ENCODE data around the gene FASTKD2. TPM values are rescaled to one million over a fixed set of nuclear protein-coding genes. Genes with fewer than 3 reads are reported as not detected.

Gene FASTKD2
- total and polyA plus RNA-seq, 2 of the 4 experiments (the other 2 are of a cell fraction) = 17.6 to 50.4 TPM

DNA sequence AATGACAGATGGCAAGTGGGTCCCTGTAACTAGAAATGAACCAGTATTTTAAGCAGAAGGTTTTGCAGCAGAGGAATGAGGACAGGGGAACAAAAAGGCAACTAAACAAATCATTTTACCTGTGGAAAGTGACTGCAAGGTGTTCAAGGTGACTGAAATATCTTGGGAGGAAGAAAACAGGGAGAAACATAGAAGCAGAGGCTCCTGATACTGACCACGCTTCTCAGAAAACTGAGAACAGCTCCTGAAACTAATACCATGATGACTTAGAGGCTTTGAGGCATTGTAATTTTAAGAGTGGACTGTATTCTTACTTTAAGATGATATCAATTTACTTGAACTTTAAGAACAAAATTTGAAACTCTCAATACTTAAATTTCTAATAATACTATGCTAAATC is 47.1 kb upstream of the FASTKD2 start, which contains the start of gene DYTN:
Gene DYTN, minus strand, starts transcription at position 101 of the 400 bp plus-strand sequence. CDS start 117 bp downstream, outside the sequence.
- in situ Hi-C loops (cut with MboI; ENCODE audit: low sequenced_read_pairs) (no loop called here), intact Hi-C loops (cut with micrococcal nuclease) (no loop called here)
- CTCF ChIA-PET = no interaction called here

More for the DNA sequence above, 47.1 kb upstream of the FASTKD2 start, which contains the start of gene DYTN:
- DNase-seq = no peak
- Histone ChIP-seq H2BK15ac (ENCODE audit: low read depth, low read length) (no peak within 1 kb of the TSS), H3K56ac (ENCODE audit: extremely low read depth, insufficient read depth, low read length) (no peak within 1 kb of the TSS), H3K9me1 (ENCODE audit: insufficient read depth, low read length) (no peaks in the 10 kb centered on the region), H3K14ac (replicated peaks; ENCODE audit: low read depth, low read length) (no peak within 1 kb of the TSS), H3K27ac (ENCODE audit: insufficient read depth, low read length) (no peak within 1 kb of the TSS), H3K9ac (ENCODE audit: low read depth, low read length) (no peak within 1 kb of the TSS), H2AFZ (replicated peaks; ENCODE audit: low read length, poor library complexity) (no peak within 1 kb of the TSS), H3K4me3 (ENCODE audit: insufficient read depth, low read depth, low read length) (no peak within 1 kb of the TSS), H3K18ac (ENCODE audit: low read depth, low read length) (no peak within 1 kb of the TSS), H2AK9ac (replicated peaks; ENCODE audit: low read depth, low read length, poor library complexity) (no peak within 1 kb of the TSS), H4K91ac (ENCODE audit: insufficient read depth, low read depth, low read length) (no peak within 1 kb of the TSS), H3K4ac (ENCODE audit: low read depth, low read length) (no peak within 1 kb of the TSS), H4K20me1 (ENCODE audit: insufficient read depth, low read length) (no peaks in the 10 kb centered on the region), H2BK5ac (ENCODE audit: low read depth, low read length, poor library complexity, severe bottlenecking) (no peak within 1 kb of the TSS), H2BK120ac (ENCODE audit: low read depth, low read length) (no peak within 1 kb of the TSS), H2BK20ac (ENCODE audit: low read depth, low read length) (no peak within 1 kb of the TSS), H3K36me3 (ENCODE audit: control insufficient read depth, insufficient read depth, low read length) (no peaks in the 10 kb centered on the region), H4K8ac (ENCODE audit: low read depth in 2 of 2, low read length in 2 of 2) (no peak within 1 kb of the TSS), H3K4me2 (ENCODE audit: low read depth, low read length) (no peak within 1 kb of the TSS), H3K9me3 (ENCODE audit: control insufficient read depth, insufficient read depth, low read length) (no peaks in the 10 kb centered on the region), H3K4me1 (ENCODE audit: control insufficient read depth, insufficient read depth, low read length) (no peaks in the 10 kb centered on the region), H3K79me1 (ENCODE audit: low read depth in 1 of 2, low read length in 2 of 2) (no peaks in the 10 kb centered on the region), H3K23ac (ENCODE audit: low read depth, low read length) (no peak within 1 kb of the TSS), H2AK5ac (ENCODE audit: low read depth, low read length) (no peak within 1 kb of the TSS), H3K27me3 (ENCODE audit: control insufficient read depth, insufficient read depth, low read length) (no peaks in the 10 kb centered on the region), H4K5ac (ENCODE audit: low read depth, low read length) (no peak within 1 kb of the TSS)
- ATAC-seq (ENCODE audit: low read depth) = no peak
- dilution Hi-C loops (cut with HindIII; ENCODE audit: low sequenced_read_pairs, unreplicated experiment) = no loop called here
- no CpG with 5 or more reads among the region's 1 CpG for WGBS, 2 experiments (ENCODE audit: extremely low coverage in 2 of 2, insufficient read length in 1 of 2)
- no TSS peak for BruUV-seq (replicated peaks)
- POLR2A ChIA-PET (ENCODE audit: unreplicated experiment) = no interaction called here
- no peak for TF ChIP-seq NFE2L2 (IDR thresholded peaks at IDR 0.05; ENCODE audit: low read depth, low read length)
- no peak for TF ChIP-seq FOS (IDR thresholded peaks at IDR 0.05; ENCODE audit: low read depth, low read length)
- TF ChIP-seq MAFK (IDR thresholded peaks at IDR 0.05; ENCODE audit: low read depth, low read length) = no peak
- TF ChIP-seq, protein P1, sequence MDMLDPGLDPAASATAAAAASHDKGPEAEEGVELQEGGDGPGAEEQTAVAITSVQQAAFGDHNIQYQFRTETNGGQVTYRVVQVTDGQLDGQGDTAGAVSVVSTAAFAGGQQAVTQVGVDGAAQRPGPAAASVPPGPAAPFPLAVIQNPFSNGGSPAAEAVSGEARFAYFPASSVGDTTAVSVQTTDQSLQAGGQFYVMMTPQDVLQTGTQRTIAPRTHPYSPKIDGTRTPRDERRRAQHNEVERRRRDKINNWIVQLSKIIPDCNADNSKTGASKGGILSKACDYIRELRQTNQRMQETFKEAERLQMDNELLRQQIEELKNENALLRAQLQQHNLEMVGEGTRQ (IDR thresholded peaks at IDR 0.05; ENCODE audit: low read depth, low read length) = no peak
- no peak for TF ChIP-seq BHLHE40 (IDR thresholded peaks at IDR 0.05; ENCODE audit: low read depth, low read length)
- TF ChIP-seq RFX5 (IDR thresholded peaks at IDR 0.05; ENCODE audit: low read depth, low read length) = no peak
- no peak for TF ChIP-seq POLR2A (IDR thresholded peaks at IDR 0.05; ENCODE audit: low read depth, low read length)
- no peak for TF ChIP-seq RCOR1 (IDR thresholded peaks at IDR 0.05; ENCODE audit: insufficient replicate concordance, low read length)
- no peak for TF ChIP-seq MXI1 (IDR thresholded peaks at IDR 0.05; ENCODE audit: borderline replicate concordance, low read depth, low read length)
- TF ChIP-seq, protein P2, sequence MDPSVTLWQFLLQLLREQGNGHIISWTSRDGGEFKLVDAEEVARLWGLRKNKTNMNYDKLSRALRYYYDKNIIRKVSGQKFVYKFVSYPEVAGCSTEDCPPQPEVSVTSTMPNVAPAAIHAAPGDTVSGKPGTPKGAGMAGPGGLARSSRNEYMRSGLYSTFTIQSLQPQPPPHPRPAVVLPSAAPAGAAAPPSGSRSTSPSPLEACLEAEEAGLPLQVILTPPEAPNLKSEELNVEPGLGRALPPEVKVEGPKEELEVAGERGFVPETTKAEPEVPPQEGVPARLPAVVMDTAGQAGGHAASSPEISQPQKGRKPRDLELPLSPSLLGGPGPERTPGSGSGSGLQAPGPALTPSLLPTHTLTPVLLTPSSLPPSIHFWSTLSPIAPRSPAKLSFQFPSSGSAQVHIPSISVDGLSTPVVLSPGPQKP (IDR thresholded peaks at IDR 0.05; ENCODE audit: borderline replicate concordance, low read depth, low read length) = no peak
- TF ChIP-seq, protein P3, sequence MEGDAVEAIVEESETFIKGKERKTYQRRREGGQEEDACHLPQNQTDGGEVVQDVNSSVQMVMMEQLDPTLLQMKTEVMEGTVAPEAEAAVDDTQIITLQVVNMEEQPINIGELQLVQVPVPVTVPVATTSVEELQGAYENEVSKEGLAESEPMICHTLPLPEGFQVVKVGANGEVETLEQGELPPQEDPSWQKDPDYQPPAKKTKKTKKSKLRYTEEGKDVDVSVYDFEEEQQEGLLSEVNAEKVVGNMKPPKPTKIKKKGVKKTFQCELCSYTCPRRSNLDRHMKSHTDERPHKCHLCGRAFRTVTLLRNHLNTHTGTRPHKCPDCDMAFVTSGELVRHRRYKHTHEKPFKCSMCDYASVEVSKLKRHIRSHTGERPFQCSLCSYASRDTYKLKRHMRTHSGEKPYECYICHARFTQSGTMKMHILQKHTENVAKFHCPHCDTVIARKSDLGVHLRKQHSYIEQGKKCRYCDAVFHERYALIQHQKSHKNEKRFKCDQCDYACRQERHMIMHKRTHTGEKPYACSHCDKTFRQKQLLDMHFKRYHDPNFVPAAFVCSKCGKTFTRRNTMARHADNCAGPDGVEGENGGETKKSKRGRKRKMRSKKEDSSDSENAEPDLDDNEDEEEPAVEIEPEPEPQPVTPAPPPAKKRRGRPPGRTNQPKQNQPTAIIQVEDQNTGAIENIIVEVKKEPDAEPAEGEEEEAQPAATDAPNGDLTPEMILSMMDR (conservative IDR thresholded peaks at IDR 0.05; ENCODE audit: low read depth, low read length) = no peak
- no peak for TF ChIP-seq RAD21 (IDR thresholded peaks at IDR 0.05; ENCODE audit: low read length)
- TF ChIP-seq CHD1 (IDR thresholded peaks at IDR 0.05; ENCODE audit: low read depth, low read length) = no peak
- no peak for TF ChIP-seq MAZ (IDR thresholded peaks at IDR 0.05; ENCODE audit: borderline replicate concordance, low read depth, low read length)
- no peak for TF ChIP-seq SMC3 (IDR thresholded peaks at IDR 0.05; ENCODE audit: low read depth, low read length)
- no peak for TF ChIP-seq CEBPB (IDR thresholded peaks at IDR 0.05; ENCODE audit: low read depth, low read length)
